ENCODE results near the gene PPP2R5D.

- TF ChIP-seq CTCF (IDR thresholded peaks at IDR 0.05) (no peak), POLR2AphosphoS5 (IDR thresholded peaks at IDR 0.05) (peak in 2 of 3 donors; percentile 42 to 93), POLR2A (IDR thresholded peaks at IDR 0.05) (no peak)
Measured at GRCh38 chr6:43013843-43014433, 29.6 kb downstream of the PPP2R5D start, which contains the start of the genes KLHDC3 and MEA1.
